GM18498 (cell line): Measurements from ENCODE around the gene LRBA.

Source experiments
- ATAC-seq: cut with Tn5 transposase; IDR thresholded peaks from one replicate; pipeline ENCODE4 v1.9.1; 2021; ENCODE audit warnings: mild to moderate bottlenecking, moderate library complexity; ENCODE audit not compliant: unreplicated experiment

The LRBA gene

GRCh38 chr4:150609131-150609530, 406.0 kb downstream of the LRBA start:
- no peak for ATAC-seq

- ATAC-seq: no peak
Observed at GRCh38 chr4:150600812-150601445, 414.2 kb downstream of the LRBA start.

GRCh38 chr4:150599547-150599946, 415.5 kb downstream of the LRBA start:
- no peak for ATAC-seq

GRCh38 chr4:150598909-150599308, 416.2 kb downstream of the LRBA start:
- ATAC-seq: no peak

- ATAC-seq: no peak
Observed at GRCh38 chr4:150593996-150594395, 421.1 kb downstream of the LRBA start.

- ATAC-seq: no peak
Observed at GRCh38 chr4:150591904-150592303, 423.2 kb downstream of the LRBA start.

- ATAC-seq: no peak
Observed at GRCh38 chr4:150591406-150591805, 423.7 kb downstream of the LRBA start.

GRCh38 chr4:150590631-150591030, 424.5 kb downstream of the LRBA start:
- ATAC-seq: no peak

GRCh38 chr4:150589157-150589556, 425.9 kb downstream of the LRBA start:
- no peak for ATAC-seq

GRCh38 chr4:150588316-150588715, 426.8 kb downstream of the LRBA start:
- ATAC-seq: no peak

- no peak for ATAC-seq
Observed at GRCh38 chr4:150586162-150586810, 428.8 kb downstream of the LRBA start.

GRCh38 chr4:150585611-150586010, 429.5 kb downstream of the LRBA start:
- no peak for ATAC-seq

- no peak for ATAC-seq
Observed at GRCh38 chr4:150584111-150584915, 430.8 kb downstream of the LRBA start.

GRCh38 chr4:150583287-150584110, 431.6 kb downstream of the LRBA start:
- no peak for ATAC-seq

- no peak for ATAC-seq
Observed at GRCh38 chr4:150582873-150583286, 432.2 kb downstream of the LRBA start.

GRCh38 chr4:150582146-150582872, 432.8 kb downstream of the LRBA start, which contains the start of gene MAB21L2:
Gene MAB21L2 (plus strand): TSS chr4:150582151. CDS start chr4:150583030, 879 bp downstream.
- no peak for ATAC-seq

GRCh38 chr4:150581641-150582051, 433.4 kb downstream of the LRBA start:
- no peak for ATAC-seq

- ATAC-seq: no peak
Observed at GRCh38 chr4:150581056-150581605, 434.0 kb downstream of the LRBA start.

GRCh38 chr4:150580306-150580705, 434.8 kb downstream of the LRBA start:
- ATAC-seq: no peak
